SK-MEL-5 (cell line): ENCODE results near the gene SOHLH1. TPM values are rescaled to one million over a fixed set of nuclear protein-coding genes. Genes with fewer than 3 reads are reported as not detected.

Experiments
- DNase-seq: peaks from one replicate; pipeline ENCODE4 v3.0.0-alpha.2; 2016; ENCODE audit warnings: low read depth, low spot score
- in situ Hi-C: cut with HindIII; loops from 2 replicates; pipeline ENCODE4 v1.10.0; 2016; ENCODE audit warnings: low sequenced_read_pairs, high pct_unique_total_duplicates, low pct_unique_long_range_greater_than_20kb
- total RNA-seq: library from RNA; depleted of rRNA; stranded (reverse); fragments of >200 nt; shearing (Covaris generic); gene quantifications from 2 replicates; pipeline ENCODE4 v1.2.3, GENCODE V29; 2014; rRNA removed

Gene SOHLH1
- total RNA-seq, 1 experiment from 2014 or later = not detected

DNA sequence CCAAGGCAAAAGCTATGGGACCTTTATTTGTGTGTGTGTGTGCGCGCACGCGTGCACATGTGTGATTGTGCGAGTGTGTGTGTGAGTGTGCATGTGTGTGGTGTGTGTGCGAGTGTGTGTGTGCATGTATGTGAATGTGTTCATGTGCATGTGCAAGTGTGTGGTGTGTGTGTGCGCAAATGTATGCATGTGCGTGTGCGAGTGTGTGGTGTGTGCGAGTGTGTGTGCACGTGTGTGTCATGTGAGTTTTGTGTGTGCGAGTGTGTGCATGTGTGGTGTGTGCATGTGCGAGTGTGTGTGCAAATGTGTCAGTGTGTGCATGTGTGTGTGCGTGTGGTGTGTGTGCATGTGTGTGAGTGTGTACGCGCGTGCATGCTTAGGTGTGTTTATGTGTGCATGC lies 48.9 kb downstream of the SOHLH1 start:
- no peak for DNase-seq
- in situ Hi-C loops = no loop called here

DNA sequence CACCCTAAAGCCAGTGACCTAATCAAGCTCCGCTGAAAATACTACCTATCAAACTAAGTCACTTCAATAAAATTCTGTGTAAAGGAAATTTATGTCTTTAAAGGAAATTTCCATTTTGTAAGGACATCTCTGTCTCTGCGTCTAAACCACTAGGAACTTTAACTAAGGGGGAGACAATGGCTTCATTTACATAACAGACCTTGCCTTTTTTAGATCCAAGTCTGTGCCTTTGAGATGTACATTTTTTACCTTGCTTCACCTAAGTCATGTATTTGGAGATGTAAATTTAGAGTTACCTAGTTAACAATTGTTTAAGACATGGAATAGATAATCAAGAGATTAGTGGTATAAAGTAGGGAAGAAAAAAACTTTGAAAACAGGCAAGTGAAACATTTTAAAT lies 49.8 kb downstream of the SOHLH1 start:
- no peak for DNase-seq
- in situ Hi-C loops = no loop called here

DNA sequence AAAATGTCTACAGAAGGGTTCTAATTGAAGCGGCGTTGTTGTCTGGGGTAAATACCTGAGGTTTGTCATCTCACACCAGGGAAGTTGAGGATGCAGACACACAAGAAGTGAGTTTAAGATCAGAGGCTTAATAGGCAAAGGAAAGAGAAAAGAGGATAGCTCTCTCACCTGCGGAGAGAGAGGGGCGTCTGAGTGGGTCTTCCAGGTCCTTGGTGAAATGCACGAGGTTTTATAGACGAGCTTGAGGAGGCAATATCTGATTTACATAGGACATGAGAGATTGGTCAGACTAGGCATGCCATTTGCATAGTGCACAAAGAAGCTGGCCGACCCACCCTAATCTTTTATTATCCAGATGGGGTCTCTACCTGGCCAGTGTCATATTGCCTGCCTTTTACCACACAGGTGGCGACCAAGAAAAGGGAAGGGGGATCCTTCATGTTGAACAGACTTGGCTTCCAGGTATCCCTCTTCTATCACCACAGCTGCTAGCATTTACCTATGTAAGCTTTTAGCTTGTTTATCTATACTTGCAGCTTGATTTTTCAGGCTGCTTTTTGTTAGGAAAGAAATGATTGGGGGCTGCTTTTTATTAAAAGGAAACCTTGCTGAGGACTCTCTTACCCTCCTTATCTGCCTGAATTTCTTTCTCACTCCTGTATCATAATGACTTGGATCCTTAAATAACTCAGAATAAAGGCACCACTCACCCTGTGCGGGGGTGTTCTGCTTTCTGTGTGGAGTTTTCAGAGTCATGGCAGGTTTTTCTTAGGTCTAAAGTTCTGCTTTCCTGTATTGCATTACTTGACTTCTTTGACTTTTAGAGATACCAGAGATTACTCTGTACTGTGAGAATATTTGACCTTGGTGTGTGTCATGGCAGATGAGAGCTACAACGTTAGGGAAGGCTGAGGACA lies 50.5 kb downstream of the SOHLH1 start:
- in situ Hi-C loops = no loop called here
- no peak for DNase-seq

DNA sequence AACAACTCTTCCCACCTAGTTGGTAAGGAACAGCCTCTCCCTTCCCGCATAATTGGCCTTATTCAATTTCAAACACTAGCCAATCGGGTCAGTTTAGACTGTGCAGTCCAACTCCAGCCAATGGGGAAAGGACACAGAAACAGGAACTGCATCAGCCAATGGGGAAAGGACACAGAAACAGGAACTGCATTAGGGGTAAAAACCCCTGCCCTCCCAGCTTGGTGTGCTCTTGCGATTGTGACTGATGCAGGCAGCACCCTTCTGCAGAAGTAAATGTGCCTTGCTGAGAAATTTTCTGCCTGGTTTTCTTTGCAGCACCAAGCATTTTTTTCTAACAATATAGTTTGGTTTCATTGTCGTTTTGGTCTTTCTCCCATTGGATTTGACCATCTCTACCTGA lies 51.4 kb downstream of the SOHLH1 start:
- no peak for DNase-seq
- in situ Hi-C loops = no loop called here

DNA sequence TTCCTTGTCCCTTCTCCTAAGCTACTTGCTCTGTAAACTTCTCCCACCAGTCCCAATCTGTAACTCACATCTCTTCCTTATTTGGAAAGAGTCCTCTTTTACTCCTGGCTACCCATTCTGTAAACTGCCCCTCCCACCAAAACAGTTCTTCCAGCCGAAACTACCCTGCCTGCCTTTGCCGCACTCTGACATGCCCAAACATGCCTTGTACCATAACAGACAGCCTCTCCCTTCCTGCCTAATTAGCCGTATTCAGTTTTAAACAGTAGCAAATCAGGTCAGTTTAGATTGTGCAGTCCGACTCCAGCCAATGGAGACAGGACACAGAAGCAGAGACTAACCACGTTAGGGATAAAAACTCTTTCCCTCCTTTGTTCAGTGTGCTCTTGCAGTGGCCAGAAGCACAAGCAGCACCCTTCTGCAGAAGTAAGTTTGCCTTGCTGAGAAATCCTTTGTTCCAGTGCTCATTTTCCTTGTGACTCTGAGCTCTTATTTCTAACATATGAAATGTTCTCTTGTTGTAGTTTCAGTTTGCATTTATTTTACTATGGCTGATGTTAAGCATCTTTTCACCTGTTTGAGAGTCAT lies 54.6 kb downstream of the SOHLH1 start:
- in situ Hi-C loops = no loop called here
- no peak for DNase-seq

Other genes with a start within 250 kb of the SOHLH1 start
- 22.5 and 24.4 TPM in 2 replicates for gene PPP1R26, start 219.7 kb downstream of the SOHLH1 start, total RNA-seq
- 64.6 and 75.3 TPM in 2 replicates for gene MRPS2, start 198.8 kb downstream of the SOHLH1 start, total RNA-seq
- gene LCN1, start 178.0 kb downstream of the SOHLH1 start, total RNA-seq = not detected in 2 replicates
- not detected in 2 replicates for gene OBP2A, start 153.4 kb downstream of the SOHLH1 start, total RNA-seq
- 41.1 and 45.8 TPM in 2 replicates for gene PAEP, start 137.7 kb downstream of the SOHLH1 start, total RNA-seq
- not detected in 2 replicates for gene GLT6D1, start 59.9 kb downstream of the SOHLH1 start, total RNA-seq
- not detected in 2 replicates for gene LCN9, start 36.2 kb downstream of the SOHLH1 start, total RNA-seq
- gene KCNT1, start 2.7 kb upstream of the SOHLH1 start, total RNA-seq = not detected in 2 replicates
- 14.7 and 15.3 TPM in 2 replicates for gene CAMSAP1, start 208.1 kb upstream of the SOHLH1 start, total RNA-seq